Motor neuron (in vitro differentiated cells): Measurements from ENCODE around the gene LRRK1. TPM values are rescaled to one million over a fixed set of nuclear protein-coding genes. Genes with fewer than 3 reads are reported as not detected.

Experiments used
- ATAC-seq, 8 experiments: fragments of 200-7000 bp; cut with Tn5 transposase; replicated peaks in 6 of 8; 2 replicates each; pipeline ENCODE4 v1.8.0; 2021; ENCODE audit warnings: mild to moderate bottlenecking in 8 of 8, moderate library complexity in 8 of 8
- H3K27ac ChIP-seq, 2 donors: fragments of 250-450 bp; sonication (Bioruptor Pico); 2 replicates each; pipeline ENCODE4 v1.9.0; 2021; ENCODE audit warnings: antibody characterized with exemption in 2 of 2, mild to moderate bottlenecking in 2 of 2, moderate library complexity in 1 of 2
- H3K4me1 ChIP-seq, 2 donors: fragments of 250-450 bp; sonication (Bioruptor Pico); replicated peaks in 1 of 2; 2 replicates each; pipeline ENCODE4 v1.6.1; 2021; ENCODE audit warnings: antibody characterized with exemption in 2 of 2, mild to moderate bottlenecking in 2 of 2, moderate library complexity in 1 of 2
- H3K4me3 ChIP-seq, 5 donors: fragments of 250-450 bp; sonication (Bioruptor Pico); 2 replicates each; pipeline ENCODE4 v1.9.0; 2021; ENCODE audit warnings: antibody characterized with exemption in 5 of 5, mild to moderate bottlenecking in 5 of 5, moderate library complexity in 4 of 5
- WGBS, 10 experiments: fragments of 450-650 bp; shearing (Covaris generic); methylation state at CpG; one replicate each; pipeline ENCODE4 v1.0.0; 2022; 5-methylcytosine and 5-hydroxymethylcytosine counted together
- in situ Hi-C, 9 experiments: fragments of 400-800 bp; cut with MboI; loops; one replicate each; pipeline ENCODE4 v1.15.0; 2021; ENCODE audit warnings: low sequenced_read_pairs in 9 of 9, low pct_unique_long_range_greater_than_20kb in 2 of 9; ENCODE audit not compliant: unreplicated experiment in 9 of 9
- total RNA-seq, 8 experiments: library from RNA; unstranded; fragments of 300-600 nt; gene quantifications; 2 replicates each; pipeline versions ENCODE4 v1.2.3 to v1.2.4, GENCODE V29; 2022

Gene LRRK1
- total RNA-seq, 8 experiments from 2014 or later, result 0.18 to 21.0 (median 1.2) TPM

DNA sequence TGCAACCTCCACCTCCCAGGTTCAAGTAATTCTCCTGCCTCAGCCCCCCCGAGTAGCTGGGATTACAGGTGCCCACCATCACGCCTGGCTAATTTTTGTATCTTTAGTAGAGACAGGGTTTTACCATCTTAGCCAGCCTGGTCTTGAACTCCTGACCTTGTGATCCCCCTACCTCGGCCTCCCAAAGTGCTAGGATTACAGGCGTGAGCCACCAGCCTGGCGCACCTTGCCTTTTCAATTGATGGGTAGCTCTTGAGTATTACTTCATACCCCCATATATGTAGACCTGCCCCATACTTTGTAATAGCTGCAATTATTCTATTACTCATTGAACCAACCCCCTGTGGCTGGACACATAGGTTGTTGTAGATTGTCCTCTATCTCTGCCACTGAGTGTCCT is 101.3 kb downstream of the LRRK1 start:
- in situ Hi-C loops, result loop anchor here in 4 of 9 experiments (10.0 to 25.0 kb wide), 4 partner anchors 108 to 383 kb away; partner anchors contain the start of genes CHSY1 (in 1 of the 4) and LRRK1 (in 1 of the 4)
- no peak overlapping the region for H3K4me3 ChIP-seq
- peaks cover 18 to 19% of the 10 kb centered on the region in 2 donors for H3K4me1 ChIP-seq
- WGBS, 10 experiments, result 88 to 100% (median 100%) methylated on average over 1 to 5 of the region's 5 CpGs; no CpG with 5 or more reads in 4 of the 10 experiments
- H3K27ac ChIP-seq, result no peak overlapping the region
- ATAC-seq, result no peak

- H3K27ac ChIP-seq, result no peak overlapping the region
- WGBS, 10 experiments, result 50 to 100% (median 91%) methylated on average over 1 to 7 of the region's 10 CpGs; no CpG with 5 or more reads in 3 of the 10 experiments
- peaks cover 18 to 19% of the 10 kb centered on the region in 2 donors for H3K4me1 ChIP-seq
- in situ Hi-C loops, result loop anchor here in 4 of 9 experiments (10.0 to 25.0 kb wide), 4 partner anchors 109 to 384 kb away; partner anchors contain the start of genes CHSY1 (in 1 of the 4) and LRRK1 (in 1 of the 4)
- no peak overlapping the region for H3K4me3 ChIP-seq
- no peak for ATAC-seq
These were observed 101.8 kb downstream of the LRRK1 start for GRCh38 chr15:101020945-101021344.

DNA sequence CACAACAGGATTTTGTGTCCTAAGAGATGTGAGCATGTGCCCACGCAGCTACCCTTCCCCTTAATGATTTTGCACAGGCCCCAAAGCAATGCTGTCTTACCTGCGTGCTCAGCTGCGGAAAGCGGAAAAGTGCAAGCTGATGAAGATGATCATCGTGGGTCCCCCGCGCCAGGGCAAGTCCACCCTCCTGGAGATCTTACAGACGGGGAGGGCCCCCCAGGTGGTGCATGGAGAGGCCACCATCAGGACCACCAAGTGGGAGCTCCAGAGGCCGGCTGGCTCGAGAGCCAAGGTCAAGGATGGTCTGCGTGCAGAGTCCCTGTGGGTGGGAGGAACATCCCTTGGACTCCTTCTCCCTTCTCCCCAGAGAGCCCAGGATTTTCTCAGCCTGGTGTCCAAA is 103.1 kb downstream of the LRRK1 start:
- Histone ChIP-seq H3K4me3 (no peak overlapping the region), H3K27ac (no peak overlapping the region), H3K4me1 (peaks cover 24 to 25% of the 10 kb centered on the region in 2 donors)
- 33 to 100% (median 85%) methylated on average over 1 to 4 of the region's 11 CpGs; no CpG with 5 or more reads in 4 of the 10 experiments for WGBS, 10 experiments
- in situ Hi-C loops, result loop anchor here in 4 of 9 experiments (10.0 to 25.0 kb wide), 4 partner anchors 110 to 385 kb away; partner anchors contain the start of genes CHSY1 (in 1 of the 4) and LRRK1 (in 1 of the 4)
- ATAC-seq, result no peak

- Histone ChIP-seq H3K4me3 (no peak overlapping the region), H3K4me1 (peaks cover 30% of the 10 kb centered on the region in 2 donors), H3K27ac (no peak overlapping the region)
- ATAC-seq, result no peak
- WGBS, 10 experiments, result 60 to 100% (median 89%) methylated on average over 1 to 3 of the region's 3 CpGs; no CpG with 5 or more reads in 2 of the 10 experiments
- in situ Hi-C loops, result loop anchor here in 4 of 9 experiments (10.0 to 25.0 kb wide), 4 partner anchors 111 to 386 kb away; partner anchors contain the start of genes CHSY1 (in 1 of the 4) and LRRK1 (in 1 of the 4)
These were observed 103.7 kb downstream of the LRRK1 start for GRCh38 chr15:101022876-101023275.

DNA sequence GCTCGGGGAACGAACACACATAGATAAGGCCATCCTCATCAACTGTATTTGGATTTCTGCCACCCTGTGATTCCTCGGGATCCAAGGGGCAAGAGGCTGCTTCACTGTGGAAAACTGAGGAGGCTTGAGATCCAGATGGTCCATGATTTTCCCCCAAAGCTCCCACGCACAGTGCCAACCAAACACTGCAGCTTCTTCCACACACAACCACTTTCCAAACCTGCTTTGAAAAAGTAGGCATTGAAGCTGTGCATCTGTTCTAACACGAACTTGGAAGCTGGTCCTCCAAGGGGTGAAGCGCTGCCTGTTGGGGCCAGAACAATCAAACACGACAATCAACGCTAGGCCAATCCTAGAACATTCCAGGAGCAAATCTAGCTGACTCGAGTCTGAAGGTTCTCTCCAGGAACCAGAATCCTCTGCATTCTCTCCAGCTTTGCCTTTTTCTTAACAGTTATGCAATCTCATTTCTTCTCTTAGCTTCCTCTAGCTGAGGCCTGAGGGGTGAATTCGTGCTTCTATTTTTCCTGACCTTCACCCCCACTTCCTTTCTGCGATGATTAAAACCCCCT is 104.4 kb downstream of the LRRK1 start:
- WGBS, 10 experiments, result 29 to 93% (median 73%) methylated on average over 1 to 9 of the region's 11 CpGs; no CpG with 5 or more reads in 1 of the 10 experiments
- no peak overlapping the region for H3K4me3 ChIP-seq
- in situ Hi-C loops, result loop anchor here in 4 of 9 experiments (10.0 to 25.0 kb wide), 4 partner anchors 111 to 386 kb away; partner anchors contain the start of genes CHSY1 (in 1 of the 4) and LRRK1 (in 1 of the 4)
- peaks cover 37 to 38% of the 10 kb centered on the region in 2 donors for H3K4me1 ChIP-seq
- ATAC-seq, result no peak
- H3K27ac ChIP-seq, result peak overlapping the region; percentile 59 to 80

- in situ Hi-C loops, result loop anchor here in 4 of 9 experiments (10.0 to 25.0 kb wide), 4 partner anchors 112 to 387 kb away; partner anchors contain the start of genes CHSY1 (in 1 of the 4) and LRRK1 (in 1 of the 4)
- Histone ChIP-seq H3K4me1 (peaks cover 39 to 40% of the 10 kb centered on the region in 2 donors), H3K4me3 (no peak overlapping the region), H3K27ac (peak overlapping the region; percentile 59 to 80)
- WGBS, 10 experiments, result 41 to 100% (median 64%) methylated on average over 2 to 8 of the region's 11 CpGs; no CpG with 5 or more reads in 2 of the 10 experiments
- ATAC-seq, result peak in 7 of 8 experiments; percentile 23 to 97 (median 95)
These were observed 105.0 kb downstream of the LRRK1 start for GRCh38 chr15:101024073-101024695.

GRCh38 chr15:101024706-101025500 is 105.7 kb downstream of the LRRK1 start:
- Histone ChIP-seq H3K27ac (peak overlapping the region in 1 of 2 donors; percentile 80), H3K4me1 (peaks cover 39 to 40% of the 10 kb centered on the region in 2 donors), H3K4me3 (no peak overlapping the region)
- ATAC-seq, result no peak
- 60 to 97% (median 88%) methylated on average over 1 to 12 of the region's 20 CpGs; no CpG with 5 or more reads in 2 of the 10 experiments for WGBS, 10 experiments
- in situ Hi-C loops, result loop anchor here in 4 of 9 experiments (10.0 to 25.0 kb wide), 4 partner anchors 113 to 388 kb away; partner anchors contain the start of genes CHSY1 (in 1 of the 4) and LRRK1 (in 1 of the 4)

- in situ Hi-C loops, result loop anchor here in 1 of 9 experiments (10.0 kb wide), 1 partner anchor 229 kb away; the partner anchor contains the start of gene CHSY1
- no peak for ATAC-seq
- Histone ChIP-seq H3K4me3 (no peak overlapping the region), H3K27ac (no peak overlapping the region), H3K4me1 (peaks cover 39 to 40% of the 10 kb centered on the region in 2 donors)
- WGBS, 10 experiments, result 75 to 100% (median 90%) methylated on average over 1 to 2 of the region's 6 CpGs; no CpG with 5 or more reads in 5 of the 10 experiments
These were observed 106.3 kb downstream of the LRRK1 start for GRCh38 chr15:101025501-101025885.

GRCh38 chr15:101025896-101026631 is 106.9 kb downstream of the LRRK1 start:
- in situ Hi-C loops, result loop anchor here in 1 of 9 experiments (10.0 kb wide), 1 partner anchor 229 kb away; the partner anchor contains the start of gene CHSY1
- H3K27ac ChIP-seq, result no peak overlapping the region
- no peak for ATAC-seq
- WGBS, 10 experiments, result 86 to 96% (median 95%) methylated on average over 3 to 4 of the region's 17 CpGs; no CpG with 5 or more reads in 7 of the 10 experiments
- peaks cover 39 to 40% of the 10 kb centered on the region in 2 donors for H3K4me1 ChIP-seq
- no peak overlapping the region for H3K4me3 ChIP-seq

DNA sequence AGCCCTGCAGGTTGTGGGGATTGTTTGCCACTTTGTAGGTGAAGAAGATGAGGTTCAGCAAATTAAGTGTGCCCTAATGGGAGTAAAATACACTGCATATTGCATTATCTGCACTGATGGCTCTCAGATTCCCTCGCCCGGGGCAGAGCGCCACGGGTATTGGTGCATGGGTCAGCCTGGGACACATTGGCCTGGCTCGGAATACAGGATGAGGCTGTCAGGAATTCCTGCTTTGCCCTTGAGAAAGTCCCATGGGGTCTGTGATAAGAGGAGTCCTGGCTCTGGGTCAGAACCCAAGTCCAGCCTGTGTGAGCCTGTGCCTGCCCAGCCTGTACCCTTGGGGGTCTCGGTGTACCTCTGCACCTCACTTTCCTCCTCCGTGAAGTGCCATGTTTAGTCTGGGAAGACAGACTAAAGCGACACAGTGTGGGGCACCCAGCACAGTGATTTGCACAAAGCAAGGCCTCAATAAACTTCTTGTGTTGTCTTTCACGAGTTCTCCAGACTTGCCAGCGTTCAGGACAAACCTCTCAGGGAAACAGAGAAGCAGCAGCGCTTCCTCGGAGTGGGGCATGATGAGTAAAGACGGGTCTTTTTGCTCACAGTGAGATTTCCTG is 107.6 kb downstream of the LRRK1 start:
- H3K4me1 ChIP-seq, result peaks cover 37 to 39% of the 10 kb centered on the region in 2 donors
- H3K4me3 ChIP-seq, result no peak overlapping the region
- 60 to 100% (median 89%) methylated on average over 1 to 10 of the region's 13 CpGs; no CpG with 5 or more reads in 2 of the 10 experiments for WGBS, 10 experiments
- no peak overlapping the region for H3K27ac ChIP-seq
- in situ Hi-C loops, result loop anchor here in 1 of 9 experiments (10.0 kb wide), 1 partner anchor 228 kb away; the partner anchor contains the start of gene CHSY1
- no peak for ATAC-seq

DNA sequence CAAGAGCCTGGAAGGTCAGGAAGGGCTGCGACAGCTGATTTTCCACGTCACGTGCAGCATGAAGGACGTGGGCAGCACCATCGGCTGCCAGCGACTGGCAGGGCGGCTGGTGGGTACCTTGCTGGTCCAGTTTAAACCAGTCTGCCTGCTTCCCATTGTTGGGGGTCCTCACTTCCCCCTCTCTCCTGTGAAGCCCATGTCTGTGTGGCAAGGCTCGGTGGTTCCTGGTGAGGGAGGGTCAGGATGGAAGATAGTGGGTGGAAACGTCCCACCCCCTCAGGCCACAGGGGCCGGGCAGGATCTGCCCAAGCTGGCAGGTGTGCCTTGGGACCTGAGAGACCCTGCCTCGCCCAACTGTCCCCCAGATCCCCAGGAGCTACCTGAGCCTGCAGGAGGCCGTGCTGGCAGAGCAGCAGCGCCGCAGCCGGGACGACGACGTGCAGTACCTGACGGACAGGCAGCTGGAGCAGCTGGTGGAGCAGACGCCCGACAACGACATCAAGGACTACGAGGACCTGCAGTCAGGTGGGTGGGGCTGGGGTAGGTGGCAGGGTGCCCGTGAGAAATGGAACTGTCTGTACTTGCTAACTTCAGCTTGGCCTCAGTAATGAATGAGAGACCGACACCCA is 108.2 kb downstream of the LRRK1 start:
- no peak for ATAC-seq
- in situ Hi-C loops, result loop anchor here in 1 of 9 experiments (10.0 kb wide), 1 partner anchor 227 kb away; the partner anchor contains the start of gene CHSY1
- Histone ChIP-seq H3K27ac (peak overlapping the region; percentile 24 to 26), H3K4me3 (no peak overlapping the region), H3K4me1 (peaks cover 37 to 39% of the 10 kb centered on the region in 2 donors)
- WGBS, 10 experiments, result 60 to 100% (median 97%) methylated on average over 1 to 6 of the region's 25 CpGs; no CpG with 5 or more reads in 4 of the 10 experiments
